NB4 (cell line): ENCODE measurements around the gene ZSCAN10.

ENCODE experiments used
- MYC ChIP-seq: IDR thresholded peaks from 2 replicates; pipeline ENCODE4 v1.6.1; 2011; ENCODE audit warnings: low read depth, low read length
- POLR2A ChIP-seq: IDR thresholded peaks from 2 replicates; pipeline ENCODE4 v1.6.1; 2011; ENCODE audit warnings: mild to moderate bottlenecking; ENCODE audit not compliant: insufficient read length; ENCODE audit errors: extremely low read depth
- TF ChIP-seq, protein P1 (sequence below): IDR thresholded peaks from one replicate; pipeline ENCODE4 v1.5.1; 2012; ENCODE audit warnings: low read depth, low read length
- TF ChIP-seq, protein P2 (sequence below): IDR thresholded peaks from 2 replicates; pipeline ENCODE4 v1.6.1; 2011; ENCODE audit warnings: low read depth, low read length

DNA sequence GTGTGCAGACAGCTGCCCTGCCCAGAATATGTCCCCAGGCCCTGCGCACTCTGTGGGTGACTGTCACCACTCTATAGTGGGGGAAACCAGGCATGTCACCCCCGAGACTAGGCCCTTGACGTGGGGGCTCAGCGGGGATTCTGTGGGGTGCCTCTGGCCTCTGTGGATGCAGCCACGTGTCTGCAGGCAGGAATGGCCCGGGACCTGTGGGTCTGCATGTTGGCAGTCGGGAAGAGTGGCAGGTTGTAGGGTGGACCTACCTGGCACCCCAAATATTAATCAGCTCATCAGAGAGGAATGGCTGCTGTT, 32.7 kb downstream of the ZSCAN10 start:
- TF ChIP-seq, protein P1, sequence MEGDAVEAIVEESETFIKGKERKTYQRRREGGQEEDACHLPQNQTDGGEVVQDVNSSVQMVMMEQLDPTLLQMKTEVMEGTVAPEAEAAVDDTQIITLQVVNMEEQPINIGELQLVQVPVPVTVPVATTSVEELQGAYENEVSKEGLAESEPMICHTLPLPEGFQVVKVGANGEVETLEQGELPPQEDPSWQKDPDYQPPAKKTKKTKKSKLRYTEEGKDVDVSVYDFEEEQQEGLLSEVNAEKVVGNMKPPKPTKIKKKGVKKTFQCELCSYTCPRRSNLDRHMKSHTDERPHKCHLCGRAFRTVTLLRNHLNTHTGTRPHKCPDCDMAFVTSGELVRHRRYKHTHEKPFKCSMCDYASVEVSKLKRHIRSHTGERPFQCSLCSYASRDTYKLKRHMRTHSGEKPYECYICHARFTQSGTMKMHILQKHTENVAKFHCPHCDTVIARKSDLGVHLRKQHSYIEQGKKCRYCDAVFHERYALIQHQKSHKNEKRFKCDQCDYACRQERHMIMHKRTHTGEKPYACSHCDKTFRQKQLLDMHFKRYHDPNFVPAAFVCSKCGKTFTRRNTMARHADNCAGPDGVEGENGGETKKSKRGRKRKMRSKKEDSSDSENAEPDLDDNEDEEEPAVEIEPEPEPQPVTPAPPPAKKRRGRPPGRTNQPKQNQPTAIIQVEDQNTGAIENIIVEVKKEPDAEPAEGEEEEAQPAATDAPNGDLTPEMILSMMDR, result no peak
- TF ChIP-seq POLR2A (no peak), MYC (no peak)
- TF ChIP-seq, protein P2, sequence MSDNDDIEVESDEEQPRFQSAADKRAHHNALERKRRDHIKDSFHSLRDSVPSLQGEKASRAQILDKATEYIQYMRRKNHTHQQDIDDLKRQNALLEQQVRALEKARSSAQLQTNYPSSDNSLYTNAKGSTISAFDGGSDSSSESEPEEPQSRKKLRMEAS, result no peak
